Urinary bladder (tissue), 4 donors: Measurements from ENCODE around the gene MAGIX. TPM values are rescaled to one million over a fixed set of nuclear protein-coding genes. Genes with fewer than 3 reads are reported as not detected.
"Not testable (repeated sequence)": the region's sequence is repeated elsewhere in the genome, so short reads cannot be mapped to it uniquely, and the experiment has no call there.

Source experiments
- DNase-seq: peaks from one replicate; pipeline ENCODE4 v3.0.0-alpha.2; 2015; ENCODE audit errors: extremely low spot score
- H3K27ac ChIP-seq: one replicate; pipeline ENCODE4 v1.5.1; 2013; ENCODE audit warnings: low read depth, mild to moderate bottlenecking, moderate library complexity
- H3K36me3 ChIP-seq: one replicate; pipeline ENCODE4 v1.6.1; 2013; ENCODE audit warnings: mild to moderate bottlenecking, moderate library complexity; ENCODE audit not compliant: insufficient read depth
- H3K4me1 ChIP-seq: one replicate; pipeline ENCODE4 v1.6.1; 2013; ENCODE audit warnings: mild to moderate bottlenecking, moderate library complexity; ENCODE audit not compliant: insufficient read depth
- H3K4me3 ChIP-seq: one replicate; pipeline ENCODE4 v1.5.1; 2013; ENCODE audit warnings: low read depth, low read length
- WGBS: extraction: QIAGEN DNeasy Blood & Tissue Kit; methylation state at CpG from one replicate; pipeline ENCODE4 v1.1.7; 2013; 5-methylcytosine and 5-hydroxymethylcytosine counted together
- polyA plus RNA-seq: library from polyadenylated mRNA; stranded (reverse); fragments of 200-250 nt; gene quantifications from one replicate; pipeline ENCODE4 v1.2.3, GENCODE V29; 2013
- total RNA-seq: library from RNA; depleted of rRNA; stranded (reverse); fragments of >200 nt; gene quantifications from one replicate; pipeline ENCODE4 v1.2.3, GENCODE V29; 2014
- donor health status: healthy with polysubstance abuse.
- donor health status: healthy.

The MAGIX gene
- total and polyA plus RNA-seq, 2 donors: 1.9 to 4.0 TPM

DNA sequence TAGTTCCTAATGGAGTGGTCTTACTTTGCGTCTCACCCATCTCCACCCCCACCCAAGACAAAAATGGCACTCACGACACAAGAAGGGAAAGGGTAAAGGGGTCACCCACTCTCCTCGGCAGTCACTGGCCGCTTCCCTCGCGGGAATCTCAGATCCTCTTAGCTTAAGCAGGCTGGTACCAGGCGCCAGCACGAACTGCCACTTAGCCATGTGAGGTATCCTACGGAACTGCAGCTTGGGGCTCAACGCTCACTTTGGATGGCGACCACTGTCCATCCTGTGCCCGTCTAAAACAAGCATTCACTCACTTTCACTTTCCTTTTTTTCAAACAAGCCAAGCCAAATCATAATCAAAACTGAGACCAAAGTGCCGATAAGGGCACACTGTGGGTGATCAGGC, 14.6 kb upstream of the MAGIX start:
- Histone ChIP-seq H3K27ac (no peak overlapping the region), H3K4me3 (no peak overlapping the region), H3K36me3 (no peaks in the 10 kb centered on the region), H3K4me1 (no peaks in the 10 kb centered on the region)
- 91% methylated on average over 13 of the region's 13 CpGs for WGBS
- no peak for DNase-seq

DNA sequence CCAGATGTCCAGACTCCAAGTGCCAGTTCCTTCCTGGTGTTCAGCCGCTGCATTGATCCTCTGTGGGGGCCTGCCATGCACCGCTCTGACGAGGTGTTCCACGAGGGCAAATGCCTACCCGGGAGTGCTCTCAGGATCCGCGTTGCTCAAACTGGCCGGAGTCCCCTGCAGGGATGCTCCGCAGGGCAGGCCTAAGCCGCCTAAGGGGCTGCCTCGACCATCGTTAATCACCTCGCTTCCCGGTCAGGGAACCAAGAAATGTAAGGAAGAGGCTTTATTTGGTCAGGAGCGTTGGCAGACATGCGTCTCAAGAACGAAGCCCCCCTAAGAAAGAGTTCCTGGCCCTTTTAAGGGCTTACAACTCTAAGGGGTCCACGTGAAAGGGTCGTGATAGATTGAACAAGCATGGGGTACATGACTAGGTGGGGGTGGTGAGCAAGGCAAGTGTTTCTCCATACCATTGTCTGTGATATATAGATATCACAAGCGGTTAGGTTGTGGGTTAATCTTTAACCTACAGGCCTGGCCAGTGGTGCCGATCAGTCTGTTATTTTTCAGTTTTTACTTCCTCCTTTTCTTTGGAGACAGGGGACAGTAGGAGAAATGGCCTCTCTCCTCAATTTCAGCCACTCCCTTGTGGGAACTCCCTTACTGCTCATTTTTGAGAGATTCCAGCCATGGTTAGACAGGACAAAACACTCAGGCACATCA, 14.0 kb upstream of the MAGIX start:
- H3K36me3 ChIP-seq, H3K4me3 ChIP-seq, DNase-seq, H3K4me1 ChIP-seq, H3K27ac ChIP-seq: not testable (repeated sequence)
- WGBS: 83% methylated on average over 21 of the region's 21 CpGs

DNA sequence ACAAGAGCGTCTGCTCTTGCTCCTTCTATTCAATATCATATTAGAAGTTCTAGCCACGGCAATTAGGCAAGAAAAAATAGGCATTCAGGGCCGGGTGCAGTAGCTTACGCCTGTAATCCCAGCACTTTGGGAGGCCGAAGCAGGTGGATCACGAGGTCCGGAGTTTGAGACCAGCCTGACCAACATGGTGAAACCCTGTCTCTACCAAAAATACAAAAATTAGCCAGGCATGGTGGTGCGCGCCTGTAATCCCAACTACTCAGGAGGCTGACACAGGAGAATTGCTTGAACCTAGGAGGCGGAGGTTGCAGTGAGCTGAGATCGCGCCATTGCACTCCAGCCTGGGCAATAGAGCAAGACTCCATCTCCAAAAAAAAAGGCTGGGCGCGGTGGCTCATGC, 13.3 kb upstream of the MAGIX start:
- not testable (repeated sequence) for H3K36me3 ChIP-seq, H3K4me1 ChIP-seq, H3K4me3 ChIP-seq, H3K27ac ChIP-seq, DNase-seq
- WGBS: 98% methylated on average over 14 of the region's 14 CpGs

DNA sequence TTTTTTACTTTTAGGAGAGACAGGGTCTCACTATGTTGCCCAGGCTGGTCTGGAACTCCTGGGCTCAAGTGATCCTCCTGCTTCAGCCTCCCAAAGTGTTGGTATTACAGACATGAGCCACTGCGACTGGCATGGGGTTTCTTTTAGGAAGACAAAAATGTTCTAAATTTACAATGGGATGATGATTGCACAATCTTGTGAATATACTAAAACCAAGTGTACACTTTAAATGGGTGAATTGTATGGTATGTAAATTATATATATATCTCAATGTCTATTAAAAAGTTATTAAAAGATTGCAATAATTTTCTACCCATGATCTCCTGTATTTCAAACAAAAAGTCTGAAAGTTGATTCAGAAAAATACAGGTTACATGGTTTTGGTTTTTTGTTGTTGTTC, 9.1 kb upstream of the MAGIX start:
- Histone ChIP-seq H3K27ac (no peak overlapping the region), H3K36me3 (no peaks in the 10 kb centered on the region), H3K4me3 (no peak overlapping the region), H3K4me1 (no peaks in the 10 kb centered on the region)
- DNase-seq: no peak
- 95% methylated on average over 1 of the region's 1 CpG for WGBS

DNA sequence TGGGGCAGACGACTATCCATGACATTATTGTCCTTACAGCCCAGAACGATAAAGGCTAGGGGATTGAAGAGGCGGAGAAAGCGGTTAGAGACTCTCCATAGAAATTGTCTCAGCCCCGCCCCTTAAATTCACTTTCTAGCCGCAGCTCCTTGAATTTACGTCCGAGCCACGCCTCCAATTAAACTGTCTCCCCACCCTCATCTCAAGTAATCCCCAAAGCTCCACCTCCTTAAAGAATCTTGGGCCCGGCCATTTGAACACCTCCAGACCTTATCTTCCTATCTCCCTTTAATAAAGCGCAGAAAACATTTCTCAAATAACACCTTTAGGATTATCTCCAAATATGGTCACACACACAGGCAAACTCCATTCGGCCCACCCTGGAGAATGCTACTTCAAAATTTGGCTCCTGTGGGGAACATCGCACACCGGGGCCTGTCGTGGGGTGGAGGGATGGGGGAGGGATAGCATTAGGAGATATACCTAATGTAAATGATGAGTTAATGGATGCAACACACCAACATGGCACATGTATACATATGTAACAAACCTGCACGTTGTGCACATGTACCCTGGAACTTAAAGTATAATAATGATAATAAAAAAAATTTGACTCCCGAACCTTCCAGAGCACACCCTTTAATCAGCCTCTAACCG, 7.2 kb upstream of the MAGIX start:
- Histone ChIP-seq H3K4me1 (no peaks in the 10 kb centered on the region), H3K4me3 (peak overlapping the region; percentile 54), H3K36me3 (no peaks in the 10 kb centered on the region), H3K27ac (peak overlapping the region; percentile 98)
- DNase-seq: no peak
- under 1% methylated on average over 18 of the region's 18 CpGs for WGBS

DNA sequence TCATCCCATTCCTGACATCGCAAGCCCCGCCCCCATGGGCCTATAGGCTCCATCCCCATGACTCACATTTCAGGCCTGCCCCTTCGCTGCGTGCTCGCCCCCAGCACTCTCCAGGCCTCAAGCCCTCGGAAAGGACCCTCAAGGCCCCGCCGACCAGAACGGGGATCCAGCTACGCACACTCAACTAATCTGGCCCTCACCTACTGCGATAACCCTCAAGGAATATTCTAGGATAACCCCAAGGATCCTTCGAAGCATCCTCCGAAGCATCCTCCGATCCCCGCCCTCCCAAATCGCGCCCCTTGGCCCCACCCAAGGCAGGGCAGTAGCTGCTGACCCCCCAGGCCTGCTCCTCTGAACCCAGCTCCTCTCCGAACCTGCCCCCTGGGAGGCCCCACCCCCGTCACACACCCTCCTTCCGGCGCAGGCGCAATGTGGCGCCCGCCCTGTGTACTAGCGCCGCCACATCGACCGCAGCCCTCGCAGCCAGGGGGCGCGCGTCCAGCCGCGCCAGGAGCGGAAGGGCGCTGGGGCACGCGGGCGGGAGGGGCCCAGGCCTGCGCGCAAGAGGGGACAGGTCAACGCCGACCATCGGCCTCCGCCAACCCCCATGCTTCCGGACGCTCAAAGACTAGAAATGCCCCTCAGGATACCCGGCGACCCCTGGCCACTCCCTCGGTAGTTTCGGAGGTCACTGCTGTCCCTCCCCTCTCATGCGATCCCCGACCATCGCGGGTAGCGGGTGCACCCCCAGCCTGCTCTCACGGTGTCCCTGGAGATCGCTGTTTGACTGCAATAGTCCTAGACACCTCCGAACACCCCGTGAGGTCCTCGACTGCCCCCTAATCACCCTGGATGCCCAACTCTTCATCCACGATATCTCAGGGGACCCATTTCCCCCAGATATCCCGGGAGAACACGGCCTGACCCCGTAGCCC, 6.4 kb upstream of the MAGIX start:
- 1% methylated on average over 62 of the region's 65 CpGs for WGBS

DNA sequence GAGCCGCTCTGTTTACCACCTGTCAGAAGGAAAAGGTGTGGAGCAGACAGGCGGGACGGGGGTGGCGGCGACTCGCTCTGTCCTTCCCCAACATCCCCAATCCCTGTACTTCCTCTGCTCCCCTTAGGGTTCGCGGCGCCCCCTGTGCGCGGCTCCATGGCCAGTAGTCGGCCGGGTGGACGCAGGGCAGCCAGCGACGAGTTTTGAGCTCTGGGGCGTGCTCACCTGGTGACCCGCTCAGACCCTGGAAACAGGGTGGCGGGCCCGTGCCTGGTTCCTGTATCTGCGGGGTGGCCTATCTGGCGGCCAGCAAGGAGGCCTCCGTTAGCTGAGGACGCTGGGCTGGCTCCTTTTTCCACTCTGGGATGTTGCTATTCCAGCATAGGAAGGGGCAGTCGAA, 5.4 kb upstream of the MAGIX start:
- Histone ChIP-seq H3K4me3 (no peak overlapping the region), H3K27ac (no peak overlapping the region), H3K4me1 (no peaks in the 10 kb centered on the region), H3K36me3 (no peaks in the 10 kb centered on the region)
- 75% methylated on average over 24 of the region's 25 CpGs for WGBS
- no peak for DNase-seq

More for the DNA sequence above, 6.4 kb upstream of the MAGIX start:
- Histone ChIP-seq H3K4me1 (no peaks in the 10 kb centered on the region), H3K4me3 (peak overlapping the region; percentile 54), H3K27ac (peak overlapping the region; percentile 98), H3K36me3 (no peaks in the 10 kb centered on the region)
- DNase-seq: peak; percentile 85

DNA sequence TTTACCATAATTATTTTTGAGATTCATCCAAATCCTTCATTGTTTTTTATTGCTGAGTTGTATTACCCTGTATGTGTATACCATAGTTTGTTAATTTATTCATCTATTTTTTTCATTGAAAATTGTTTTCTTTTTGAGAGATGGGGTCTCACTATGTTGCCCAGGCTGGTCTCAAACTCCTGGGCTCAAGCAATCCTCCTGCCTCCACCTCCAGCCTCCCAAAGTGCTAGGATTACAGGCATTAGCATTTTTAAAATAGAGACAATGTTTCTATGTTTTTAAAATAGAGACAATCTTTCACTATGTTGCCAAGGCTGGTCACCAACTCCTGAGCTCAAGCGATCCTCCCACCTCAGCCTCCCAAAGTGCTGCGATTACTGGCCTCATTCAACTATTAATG, 1.6 kb upstream of the MAGIX start:
- Histone ChIP-seq H3K27ac (no peak overlapping the region), H3K4me1 (no peaks in the 10 kb centered on the region), H3K4me3 (no peak overlapping the region), H3K36me3 (no peaks in the 10 kb centered on the region)
- 94% methylated on average over 2 of the region's 2 CpGs for WGBS
- no peak for DNase-seq

DNA sequence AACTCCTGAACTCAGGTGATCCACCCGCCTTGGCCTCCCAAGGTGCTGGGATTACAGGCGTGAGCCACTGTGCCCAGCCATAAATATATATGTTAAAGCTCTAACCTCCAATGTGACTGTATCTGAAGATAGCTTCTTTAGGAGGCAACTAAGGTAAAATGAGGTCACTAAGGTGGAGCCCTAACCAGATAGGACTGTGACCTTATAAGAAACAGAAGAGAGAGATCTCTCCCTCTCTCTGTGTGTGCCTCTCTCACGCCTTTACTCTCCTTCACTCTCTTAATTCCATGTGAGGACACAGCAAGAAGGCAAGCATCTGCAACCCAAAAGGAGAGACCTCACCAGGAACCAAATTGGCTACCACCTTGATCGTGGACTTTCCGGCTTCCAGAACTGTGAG, 926 bp upstream of the MAGIX start:
- 93% methylated on average over 5 of the region's 5 CpGs for WGBS
- H3K27ac ChIP-seq: no peak overlapping the region
- no peak for DNase-seq
- H3K4me1 ChIP-seq: no peaks in the 10 kb centered on the region
- H3K4me3 ChIP-seq: no peak overlapping the region
- H3K36me3 ChIP-seq: no peaks in the 10 kb centered on the region

DNA sequence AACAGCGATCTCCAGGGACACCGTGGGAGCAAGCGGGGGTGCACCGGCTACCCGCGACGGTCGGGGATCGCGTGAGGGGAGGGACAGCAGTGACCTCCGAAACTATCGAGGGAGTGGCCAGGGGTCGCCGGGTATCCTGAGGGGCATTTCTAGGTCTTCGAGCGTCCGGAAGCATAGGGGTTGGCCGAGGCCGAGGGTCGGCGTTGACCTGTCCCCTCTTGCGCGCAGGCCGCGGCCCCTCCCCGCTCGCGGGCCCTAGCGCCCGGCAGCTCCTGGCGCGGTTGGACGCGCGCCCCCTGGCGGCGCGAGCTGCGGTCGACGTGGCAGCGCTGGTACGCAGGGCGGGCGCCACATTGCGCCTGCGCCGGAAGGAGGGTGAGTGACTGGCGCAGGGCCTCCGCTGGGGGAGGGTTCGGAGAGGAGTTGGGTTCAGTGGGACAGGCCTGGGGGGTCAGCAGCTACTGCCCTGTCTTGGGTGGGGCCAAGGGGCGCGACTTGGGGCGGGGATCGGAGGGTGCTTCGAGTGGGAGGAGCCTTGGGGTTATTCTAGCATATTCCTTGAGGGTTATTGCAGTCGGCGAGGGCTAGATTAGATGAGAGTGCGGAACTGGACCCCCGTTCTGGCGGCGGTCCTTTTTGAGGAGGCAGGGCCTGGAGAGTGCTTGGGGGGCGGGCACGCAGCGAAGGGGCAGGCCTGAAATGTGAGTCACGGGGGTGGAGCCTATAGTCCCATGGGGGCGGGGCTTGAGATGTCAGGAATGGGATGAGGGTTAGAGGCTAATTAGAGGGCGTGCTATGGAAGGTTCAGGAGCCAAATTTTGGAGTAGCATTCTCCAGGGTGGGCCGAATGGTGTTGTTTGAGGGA, 1.2 kb downstream of the MAGIX start:
- H3K4me3 ChIP-seq: peak overlapping the region; percentile 14
- DNase-seq: no peak
- H3K27ac ChIP-seq: peak overlapping the region; percentile 92
- peaks cover 2% of the 10 kb centered on the region for H3K4me1 ChIP-seq
- WGBS: under 1% methylated on average over 69 of the region's 69 CpGs
- H3K36me3 ChIP-seq: no peaks in the 10 kb centered on the region

DNA sequence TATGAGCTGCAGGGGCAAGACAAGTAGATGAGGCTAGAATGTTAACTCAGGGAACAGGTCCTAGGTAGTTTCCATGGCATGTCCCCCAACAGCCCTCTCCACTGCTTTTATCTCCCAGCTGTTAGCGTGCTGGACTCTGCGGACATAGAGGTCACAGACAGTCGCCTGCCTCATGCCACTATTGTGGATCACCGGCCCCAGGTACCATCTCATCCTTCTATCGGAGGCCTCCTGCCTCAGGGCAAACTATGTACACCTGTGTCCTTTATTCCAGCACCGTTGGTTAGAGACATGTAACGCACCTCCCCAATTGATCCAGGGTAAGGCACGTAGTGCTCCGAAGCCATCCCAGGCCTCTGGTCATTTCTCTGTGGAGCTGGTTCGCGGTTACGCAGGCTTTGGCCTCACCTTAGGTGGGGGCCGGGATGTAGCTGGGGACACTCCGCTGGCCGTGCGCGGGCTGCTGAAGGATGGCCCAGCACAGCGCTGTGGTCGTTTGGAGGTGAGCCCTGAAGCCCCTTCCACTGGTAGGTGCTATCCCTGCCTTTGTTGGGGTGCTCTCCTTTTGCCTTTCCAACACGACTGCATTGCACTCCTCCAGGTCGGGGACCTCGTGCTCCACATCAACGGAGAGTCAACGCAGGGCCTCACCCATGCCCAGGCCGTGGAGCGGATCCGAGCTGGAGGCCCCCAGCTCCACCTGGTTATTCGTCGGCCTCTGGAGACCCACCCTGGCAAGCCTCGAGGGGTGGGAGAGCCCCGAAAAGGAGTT, 2.2 kb downstream of the MAGIX start:
- DNase-seq: no peak
- 90% methylated on average over 31 of the region's 31 CpGs for WGBS
- H3K4me3 ChIP-seq: no peak overlapping the region

More for the DNA sequence above, 2.2 kb downstream of the MAGIX start:
- no peak overlapping the region for H3K27ac ChIP-seq
- no peaks in the 10 kb centered on the region for H3K36me3 ChIP-seq
- peaks cover 2% of the 10 kb centered on the region for H3K4me1 ChIP-seq
